ENCODE results near the gene VTCN1. TPM values are rescaled to one million over a fixed set of nuclear protein-coding genes. Genes with fewer than 3 reads are reported as not detected.

VTCN1 gene
- total and polyA plus RNA-seq, 2 donors: 0.70 to 6.2 TPM

- H3K27ac ChIP-seq (ENCODE audit: low read depth): no peak overlapping the region
- DNase-seq (ENCODE audit: extremely low spot score): no peak
- no peaks in the 10 kb centered on the region for H3K36me3 ChIP-seq (ENCODE audit: insufficient read depth)
- WGBS: 49% methylated on average over 2 of the region's 2 CpGs
- H3K4me3 ChIP-seq (ENCODE audit: low read depth, low read length): no peak overlapping the region
- no peaks in the 10 kb centered on the region for H3K4me1 ChIP-seq (ENCODE audit: insufficient read depth)
Observed at GRCh38 chr1:117231312-117231711, 20.6 kb upstream of the VTCN1 start.

GRCh38 chr1:117229217-117229616 lies 18.5 kb upstream of the VTCN1 start:
- H3K4me1 ChIP-seq (ENCODE audit: insufficient read depth): no peaks in the 10 kb centered on the region
- 82% methylated on average over 3 of the region's 3 CpGs for WGBS
- no peak for DNase-seq (ENCODE audit: extremely low spot score)

GRCh38 chr1:117225931-117226330 lies 15.2 kb upstream of the VTCN1 start:
- Histone ChIP-seq H3K27ac (ENCODE audit: low read depth) (no peak overlapping the region), H3K4me3 (ENCODE audit: low read depth, low read length) (no peak overlapping the region)
- WGBS: 78% methylated on average over 4 of the region's 4 CpGs

More at GRCh38 chr1:117229217-117229616, 18.5 kb upstream of the VTCN1 start:
- H3K36me3 ChIP-seq (ENCODE audit: insufficient read depth): no peaks in the 10 kb centered on the region
- H3K4me3 ChIP-seq (ENCODE audit: low read depth, low read length): no peak overlapping the region
- H3K27ac ChIP-seq (ENCODE audit: low read depth): no peak overlapping the region

GRCh38 chr1:117216718-117217117 lies 6.0 kb upstream of the VTCN1 start:
- Histone ChIP-seq H3K36me3 (ENCODE audit: insufficient read depth) (no peaks in the 10 kb centered on the region), H3K4me1 (ENCODE audit: insufficient read depth) (no peaks in the 10 kb centered on the region), H3K4me3 (ENCODE audit: low read depth, low read length) (no peak overlapping the region), H3K27ac (ENCODE audit: low read depth) (no peak overlapping the region)
- DNase-seq (ENCODE audit: extremely low spot score): no peak
- 80% methylated on average over 4 of the region's 4 CpGs for WGBS

More at GRCh38 chr1:117225931-117226330, 15.2 kb upstream of the VTCN1 start:
- no peak for DNase-seq (ENCODE audit: extremely low spot score)
- Histone ChIP-seq H3K36me3 (ENCODE audit: insufficient read depth) (no peaks in the 10 kb centered on the region), H3K4me1 (ENCODE audit: insufficient read depth) (no peaks in the 10 kb centered on the region)

GRCh38 chr1:117215733-117216462 lies 5.2 kb upstream of the VTCN1 start:
- no peak for DNase-seq (ENCODE audit: extremely low spot score)
- 75% methylated on average over 10 of the region's 12 CpGs for WGBS
- Histone ChIP-seq H3K36me3 (ENCODE audit: insufficient read depth) (no peaks in the 10 kb centered on the region), H3K4me1 (ENCODE audit: insufficient read depth) (no peaks in the 10 kb centered on the region), H3K4me3 (ENCODE audit: low read depth, low read length) (no peak overlapping the region), H3K27ac (ENCODE audit: low read depth) (no peak overlapping the region)

GRCh38 chr1:117215019-117215418 lies 4.3 kb upstream of the VTCN1 start:
- H3K36me3 ChIP-seq (ENCODE audit: insufficient read depth): no peaks in the 10 kb centered on the region
- no peaks in the 10 kb centered on the region for H3K4me1 ChIP-seq (ENCODE audit: insufficient read depth)
- H3K27ac ChIP-seq (ENCODE audit: low read depth): no peak overlapping the region
- 59% methylated on average over 3 of the region's 3 CpGs for WGBS
- no peak overlapping the region for H3K4me3 ChIP-seq (ENCODE audit: low read depth, low read length)
- no peak for DNase-seq (ENCODE audit: extremely low spot score)

- Histone ChIP-seq H3K4me3 (ENCODE audit: low read depth, low read length) (no peak overlapping the region), H3K4me1 (ENCODE audit: insufficient read depth) (no peaks in the 10 kb centered on the region), H3K36me3 (ENCODE audit: insufficient read depth) (no peaks in the 10 kb centered on the region), H3K27ac (ENCODE audit: low read depth) (no peak overlapping the region)
- WGBS: 93% methylated on average over 6 of the region's 6 CpGs
- DNase-seq (ENCODE audit: extremely low spot score): no peak
Observed at GRCh38 chr1:117213046-117213445, 2.3 kb upstream of the VTCN1 start.

GRCh38 chr1:117210386-117210785 lies 341 bp downstream of the VTCN1 start:
- no peak for DNase-seq (ENCODE audit: extremely low spot score)
- 90% methylated on average over 4 of the region's 4 CpGs for WGBS
- Histone ChIP-seq H3K27ac (ENCODE audit: low read depth) (no peak overlapping the region), H3K4me1 (ENCODE audit: insufficient read depth) (no peaks in the 10 kb centered on the region), H3K36me3 (ENCODE audit: insufficient read depth) (no peaks in the 10 kb centered on the region), H3K4me3 (ENCODE audit: low read depth, low read length) (no peak overlapping the region)

- H3K4me3 ChIP-seq (ENCODE audit: low read depth, low read length): no peak overlapping the region
- WGBS: 64% methylated on average over 3 of the region's 3 CpGs
- no peak for DNase-seq (ENCODE audit: extremely low spot score)
- H3K36me3 ChIP-seq (ENCODE audit: insufficient read depth): no peaks in the 10 kb centered on the region
- no peaks in the 10 kb centered on the region for H3K4me1 ChIP-seq (ENCODE audit: insufficient read depth)
- no peak overlapping the region for H3K27ac ChIP-seq (ENCODE audit: low read depth)
Observed at GRCh38 chr1:117209094-117209493, 1.6 kb downstream of the VTCN1 start.

- Histone ChIP-seq H3K4me1 (ENCODE audit: insufficient read depth) (no peaks in the 10 kb centered on the region), H3K4me3 (ENCODE audit: low read depth, low read length) (no peak overlapping the region), H3K27ac (ENCODE audit: low read depth) (no peak overlapping the region), H3K36me3 (ENCODE audit: insufficient read depth) (no peaks in the 10 kb centered on the region)
- 72% methylated on average over 3 of the region's 3 CpGs for WGBS
- no peak for DNase-seq (ENCODE audit: extremely low spot score)
Observed at GRCh38 chr1:117208580-117208979, 2.1 kb downstream of the VTCN1 start.

- H3K27ac ChIP-seq (ENCODE audit: low read depth): no peak overlapping the region
- 65% methylated on average over 2 of the region's 2 CpGs for WGBS
Observed at GRCh38 chr1:117205368-117205767, 5.4 kb downstream of the VTCN1 start.

GRCh38 chr1:117201808-117202207 lies 8.9 kb downstream of the VTCN1 start:
- Histone ChIP-seq H3K36me3 (ENCODE audit: insufficient read depth) (no peaks in the 10 kb centered on the region), H3K4me1 (ENCODE audit: insufficient read depth) (no peaks in the 10 kb centered on the region), H3K27ac (ENCODE audit: low read depth) (no peak overlapping the region), H3K4me3 (ENCODE audit: low read depth, low read length) (no peak overlapping the region)
- 72% methylated on average over 1 of the region's 1 CpG for WGBS
- no peak for DNase-seq (ENCODE audit: extremely low spot score)

More at GRCh38 chr1:117205368-117205767, 5.4 kb downstream of the VTCN1 start:
- no peaks in the 10 kb centered on the region for H3K36me3 ChIP-seq (ENCODE audit: insufficient read depth)
- no peak overlapping the region for H3K4me3 ChIP-seq (ENCODE audit: low read depth, low read length)
- no peak for DNase-seq (ENCODE audit: extremely low spot score)
- H3K4me1 ChIP-seq (ENCODE audit: insufficient read depth): no peaks in the 10 kb centered on the region

GRCh38 chr1:117198097-117198496 lies 12.6 kb downstream of the VTCN1 start:
- no peak for DNase-seq (ENCODE audit: extremely low spot score)
- no peaks in the 10 kb centered on the region for H3K4me1 ChIP-seq (ENCODE audit: insufficient read depth)
- 76% methylated on average over 2 of the region's 2 CpGs for WGBS
- no peaks in the 10 kb centered on the region for H3K36me3 ChIP-seq (ENCODE audit: insufficient read depth)
- H3K27ac ChIP-seq (ENCODE audit: low read depth): no peak overlapping the region
- H3K4me3 ChIP-seq (ENCODE audit: low read depth, low read length): no peak overlapping the region

GRCh38 chr1:117189726-117190125 lies 21.0 kb downstream of the VTCN1 start:
- no peak for DNase-seq (ENCODE audit: extremely low spot score)
- 94% methylated on average over 2 of the region's 2 CpGs for WGBS
- H3K27ac ChIP-seq (ENCODE audit: low read depth): no peak overlapping the region
- H3K4me3 ChIP-seq (ENCODE audit: low read depth, low read length): no peak overlapping the region
- H3K36me3 ChIP-seq (ENCODE audit: insufficient read depth): no peaks in the 10 kb centered on the region
- H3K4me1 ChIP-seq (ENCODE audit: insufficient read depth): no peaks in the 10 kb centered on the region

Measured in urinary bladder (tissue), 4 donors.